Ishikawa (cell line): Measurements from ENCODE around the gene LILRB3.

ENCODE experiments used
- CEBPB ChIP-seq: IDR thresholded peaks from 2 replicates; pipeline ENCODE4 v1.6.1; 2012
- CREB1 ChIP-seq: IDR thresholded peaks from 2 replicates; pipeline ENCODE4 v1.6.1; 2012; ENCODE audit warnings: low read depth
- EGR1 ChIP-seq: IDR thresholded peaks from 2 replicates; pipeline ENCODE4 v1.6.1; 2012
- EP300 ChIP-seq: IDR thresholded peaks from 2 replicates; pipeline ENCODE4 v1.6.1; 2012; ENCODE audit warnings: borderline replicate concordance
- FOXM1 ChIP-seq: IDR thresholded peaks from 2 replicates; pipeline ENCODE4 v1.6.1; 2012; ENCODE audit warnings: low read depth, borderline replicate concordance
- NFIC ChIP-seq: IDR thresholded peaks from 2 replicates; pipeline ENCODE4 v1.6.1; 2012
- RAD21 ChIP-seq: IDR thresholded peaks from 2 replicates; pipeline ENCODE4 v1.6.1; 2012; ENCODE audit warnings: low read depth
- TAF1 ChIP-seq: IDR thresholded peaks from 2 replicates; pipeline ENCODE4 v1.6.1; 2012; ENCODE audit warnings: low read depth, mild to moderate bottlenecking
- TCF12 ChIP-seq: IDR thresholded peaks from 2 replicates; pipeline ENCODE4 v1.6.1; 2012; ENCODE audit warnings: low read depth
- TEAD4 ChIP-seq: IDR thresholded peaks from 2 replicates; pipeline ENCODE4 v1.6.1; 2012
- USF1 ChIP-seq: IDR thresholded peaks from 2 replicates; pipeline ENCODE4 v1.6.1; 2012
- YY1 ChIP-seq: IDR thresholded peaks from 2 replicates; pipeline ENCODE4 v1.6.1; 2012; ENCODE audit warnings: low read depth
- ZBTB7A ChIP-seq: IDR thresholded peaks from 2 replicates; pipeline ENCODE4 v1.6.1; 2012; ENCODE audit warnings: low read depth
- TF ChIP-seq, protein P1 (sequence below): IDR thresholded peaks from 2 replicates; pipeline ENCODE4 v1.6.1; 2012
- TF ChIP-seq, protein P2 (sequence below): IDR thresholded peaks from 2 replicates; pipeline ENCODE4 v1.6.1; 2012; ENCODE audit warnings: low read depth, mild to moderate bottlenecking

The LILRB3 gene

GRCh38 chr19:54204767-54205468, 17.9 kb downstream of the LILRB3 start:
- TF ChIP-seq TCF12 (no peak), USF1 (no peak), TAF1 (no peak), RAD21 (no peak), YY1 (no peak), TEAD4 (no peak), ZBTB7A (no peak), FOXM1 (no peak), NFIC (no peak), CREB1 (no peak), CEBPB (no peak), EGR1 (no peak)
- TF ChIP-seq, protein P1, sequence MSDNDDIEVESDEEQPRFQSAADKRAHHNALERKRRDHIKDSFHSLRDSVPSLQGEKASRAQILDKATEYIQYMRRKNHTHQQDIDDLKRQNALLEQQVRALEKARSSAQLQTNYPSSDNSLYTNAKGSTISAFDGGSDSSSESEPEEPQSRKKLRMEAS, result no peak
- TF ChIP-seq, protein P2, sequence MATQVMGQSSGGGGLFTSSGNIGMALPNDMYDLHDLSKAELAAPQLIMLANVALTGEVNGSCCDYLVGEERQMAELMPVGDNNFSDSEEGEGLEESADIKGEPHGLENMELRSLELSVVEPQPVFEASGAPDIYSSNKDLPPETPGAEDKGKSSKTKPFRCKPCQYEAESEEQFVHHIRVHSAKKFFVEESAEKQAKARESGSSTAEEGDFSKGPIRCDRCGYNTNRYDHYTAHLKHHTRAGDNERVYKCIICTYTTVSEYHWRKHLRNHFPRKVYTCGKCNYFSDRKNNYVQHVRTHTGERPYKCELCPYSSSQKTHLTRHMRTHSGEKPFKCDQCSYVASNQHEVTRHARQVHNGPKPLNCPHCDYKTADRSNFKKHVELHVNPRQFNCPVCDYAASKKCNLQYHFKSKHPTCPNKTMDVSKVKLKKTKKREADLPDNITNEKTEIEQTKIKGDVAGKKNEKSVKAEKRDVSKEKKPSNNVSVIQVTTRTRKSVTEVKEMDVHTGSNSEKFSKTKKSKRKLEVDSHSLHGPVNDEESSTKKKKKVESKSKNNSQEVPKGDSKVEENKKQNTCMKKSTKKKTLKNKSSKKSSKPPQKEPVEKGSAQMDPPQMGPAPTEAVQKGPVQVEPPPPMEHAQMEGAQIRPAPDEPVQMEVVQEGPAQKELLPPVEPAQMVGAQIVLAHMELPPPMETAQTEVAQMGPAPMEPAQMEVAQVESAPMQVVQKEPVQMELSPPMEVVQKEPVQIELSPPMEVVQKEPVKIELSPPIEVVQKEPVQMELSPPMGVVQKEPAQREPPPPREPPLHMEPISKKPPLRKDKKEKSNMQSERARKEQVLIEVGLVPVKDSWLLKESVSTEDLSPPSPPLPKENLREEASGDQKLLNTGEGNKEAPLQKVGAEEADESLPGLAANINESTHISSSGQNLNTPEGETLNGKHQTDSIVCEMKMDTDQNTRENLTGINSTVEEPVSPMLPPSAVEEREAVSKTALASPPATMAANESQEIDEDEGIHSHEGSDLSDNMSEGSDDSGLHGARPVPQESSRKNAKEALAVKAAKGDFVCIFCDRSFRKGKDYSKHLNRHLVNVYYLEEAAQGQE, result no peak

DNA sequence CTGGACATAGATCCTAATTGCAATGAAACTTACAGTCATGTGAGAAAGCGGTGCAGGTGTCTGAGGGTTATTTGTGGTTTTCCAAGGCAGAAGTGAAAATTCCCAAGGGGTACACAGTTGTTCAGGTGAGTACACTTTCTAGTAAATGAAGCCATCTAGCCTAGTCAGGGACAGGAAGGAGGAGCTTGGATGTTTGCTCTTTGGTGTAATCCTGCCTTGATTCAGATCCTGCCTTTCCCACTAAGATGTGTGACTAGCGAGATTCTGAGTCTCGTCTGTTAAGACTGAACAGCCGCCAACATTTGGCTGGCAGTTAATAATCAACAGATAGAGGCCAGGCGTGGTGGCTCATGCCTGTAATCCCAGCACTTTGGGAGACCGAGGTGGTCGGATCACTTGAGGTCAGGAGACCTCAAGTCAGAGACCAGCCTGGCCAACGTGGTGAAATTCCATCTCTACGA, 19.6 kb downstream of the LILRB3 start:
- TF ChIP-seq FOXM1 (no peak), NFIC (no peak), EGR1 (no peak), TCF12 (no peak), TAF1 (no peak), USF1 (no peak), YY1 (no peak), TEAD4 (no peak), RAD21 (no peak), CEBPB (no peak), EP300 (no peak), CREB1 (no peak), ZBTB7A (no peak)
- TF ChIP-seq, protein P1, result no peak
- TF ChIP-seq, protein P2, result no peak

GRCh38 chr19:54201980-54202379, 20.8 kb downstream of the LILRB3 start:
- TF ChIP-seq, protein P2, result no peak

- TF ChIP-seq EP300 (no peak), EGR1 (no peak), NFIC (no peak), USF1 (no peak), ZBTB7A (no peak), RAD21 (no peak), CEBPB (no peak), FOXM1 (no peak), TCF12 (no peak), YY1 (no peak), CREB1 (no peak), TAF1 (no peak), TEAD4 (no peak)
- TF ChIP-seq, protein P1, result no peak
- TF ChIP-seq, protein P2, result no peak
Measured at GRCh38 chr19:54201172-54201701, 21.6 kb downstream of the LILRB3 start.
